HG03342 (cell line): Measurements from ENCODE around the gene ZNF865.

Experiments
- ATAC-seq: cut with Tn5 transposase; IDR thresholded peaks from one replicate; pipeline ENCODE4 v1.9.1; 2021; ENCODE audit warnings: mild to moderate bottlenecking, moderate library complexity; ENCODE audit not compliant: unreplicated experiment

Gene ZNF865

GRCh38 chr19:55586976-55587668 is 18.3 kb upstream of the ZNF865 start:
- ATAC-seq, result peak; percentile 88

GRCh38 chr19:55588738-55589137 is 16.7 kb upstream of the ZNF865 start:
- no peak for ATAC-seq

- no peak for ATAC-seq
Measured at GRCh38 chr19:55590109-55590508, 15.3 kb upstream of the ZNF865 start.

GRCh38 chr19:55590617-55591016 is 14.8 kb upstream of the ZNF865 start:
- no peak for ATAC-seq

GRCh38 chr19:55591555-55591954 is 13.9 kb upstream of the ZNF865 start:
- no peak for ATAC-seq

- ATAC-seq, result no peak
Measured at GRCh38 chr19:55592391-55593090, 12.9 kb upstream of the ZNF865 start.

- no peak for ATAC-seq
Measured at GRCh38 chr19:55593096-55593772, 12.2 kb upstream of the ZNF865 start.

- ATAC-seq, result no peak
Measured at GRCh38 chr19:55594996-55595545, 10.4 kb upstream of the ZNF865 start.

- ATAC-seq, result no peak
Measured at GRCh38 chr19:55596304-55596703, 9.1 kb upstream of the ZNF865 start.

- no peak for ATAC-seq
Measured at GRCh38 chr19:55597501-55597921, 7.9 kb upstream of the ZNF865 start.

GRCh38 chr19:55598034-55598433 is 7.4 kb upstream of the ZNF865 start:
- no peak for ATAC-seq

GRCh38 chr19:55598719-55599467 is 6.6 kb upstream of the ZNF865 start:
- peak; percentile 51 for ATAC-seq

GRCh38 chr19:55599468-55599841 is 6.0 kb upstream of the ZNF865 start, which contains the start of gene FIZ1:
Gene FIZ1 (minus strand): TSS chr19:55599517. CDS start chr19:55597865, 1,652 bp downstream.
- ATAC-seq, result peak; percentile 44

GRCh38 chr19:55599842-55600661 is 5.4 kb upstream of the ZNF865 start, which contains the start of gene ZNF524:
Gene ZNF524 (plus strand): TSS chr19:55600288. CDS start chr19:55602113, 1,825 bp downstream.
- ATAC-seq, result peak; percentile 36

- ATAC-seq, result no peak
Measured at GRCh38 chr19:55600662-55601028, 4.8 kb upstream of the ZNF865 start.

- ATAC-seq, result no peak
Measured at GRCh38 chr19:55601084-55601483, 4.4 kb upstream of the ZNF865 start.

GRCh38 chr19:55602104-55603001 is 3.1 kb upstream of the ZNF865 start:
- no peak for ATAC-seq

GRCh38 chr19:55603115-55603514 is 2.3 kb upstream of the ZNF865 start:
- no peak for ATAC-seq
